CD4-positive, alpha-beta T cell (primary cell): ENCODE measurements around the gene SLC1A4. TPM values are rescaled to one million over a fixed set of nuclear protein-coding genes. Genes with fewer than 3 reads are reported as not detected.

Experiments used
- ATAC-seq: fragments of 200-7000 bp; cut with Tn5 transposase; one replicate; pipeline ENCODE4 v1.10.0; 2022; ENCODE audit warnings: mild to moderate bottlenecking; ENCODE audit not compliant: poor library complexity
- CTCF ChIA-PET: fragments of 350-600 bp; sonication (Branson Sonifier 250); formaldehyde crosslinking; loops from one replicate; lab custom pipeline; 2021; ENCODE audit warnings: antibody characterized with exemption, inconsistent platforms; lab: Charles Lee
- POLR2A ChIA-PET: fragments of 350-600 bp; sonication (Branson Sonifier 250); formaldehyde crosslinking; loops from one replicate; lab custom pipeline; 2021; ENCODE audit warnings: antibody characterized with exemption, inconsistent platforms; lab: Charles Lee
- DNase-seq, 14 experiments: peaks; one replicate each; pipeline ENCODE4 v3.0.0-alpha.2; 2013 to 2020; ENCODE audit warnings: mixed read lengths in 2 of 14
- H3K27ac ChIP-seq, 2 donors: one replicate each; pipeline versions ENCODE4 v1.5.1 to v1.7.0; 2013; ENCODE audit warnings: low read length in 2 of 2, low read depth in 1 of 2, mild to moderate bottlenecking in 1 of 2
- H3K27me3 ChIP-seq, 2 experiments: 1 replicate in 1 of 2; 2 replicates in 1 of 2; pipeline versions ENCODE4 v1.6.1 to v1.7.0; 2013; ENCODE audit warnings: low read length in 2 of 2, control low read depth in 1 of 2, mild to moderate bottlenecking in 1 of 2, moderate library complexity in 1 of 2; ENCODE audit not compliant: insufficient read depth in 2 of 2, control insufficient read depth in 1 of 2
- H3K36me3 ChIP-seq: one replicate; pipeline ENCODE4 v1.6.1; 2013; ENCODE audit warnings: low read length, control low read depth; ENCODE audit not compliant: insufficient read depth
- H3K4me1 ChIP-seq: one replicate; pipeline ENCODE4 v1.6.1; 2013; ENCODE audit warnings: low read length, control low read depth; ENCODE audit not compliant: insufficient read depth
- H3K4me3 ChIP-seq: one replicate; pipeline ENCODE4 v1.5.1; 2013; ENCODE audit warnings: mild to moderate bottlenecking, low read length, moderate library complexity
- H3K9me3 ChIP-seq, 2 experiments: 1 replicate in 1 of 2; 2 replicates in 1 of 2; pipeline versions ENCODE4 v1.6.1 to v1.7.0; 2013; ENCODE audit warnings: low read length in 2 of 2, mild to moderate bottlenecking in 2 of 2, control low read depth in 1 of 2, moderate library complexity in 1 of 2; ENCODE audit not compliant: control insufficient read depth in 1 of 2, insufficient read depth in 1 of 2
- H3K27ac Mint-ChIP-seq: one replicate; pipeline ENCODE4 v1.8.0; 2020; ENCODE audit warnings: mixed read lengths
- H3K27me3 Mint-ChIP-seq: one replicate; pipeline ENCODE4 v1.8.0; 2021; ENCODE audit warnings: mixed read lengths
- H3K36me3 Mint-ChIP-seq: one replicate; pipeline ENCODE4 v1.8.0; 2021; ENCODE audit warnings: low read depth, mixed read lengths
- H3K4me1 Mint-ChIP-seq: one replicate; pipeline ENCODE4 v1.8.0; 2021; ENCODE audit warnings: low read depth, mixed read lengths
- H3K4me3 Mint-ChIP-seq: one replicate; pipeline ENCODE4 v1.8.0; 2020; ENCODE audit warnings: mild to moderate bottlenecking, mixed read lengths
- H3K9me3 Mint-ChIP-seq: one replicate; pipeline ENCODE4 v1.8.0; 2020; ENCODE audit warnings: mixed read lengths
- CTCF ChIP-seq: fragments of 200-600 bp; IDR thresholded peaks from one replicate; pipeline ENCODE4 v1.8.0; 2022; ENCODE audit warnings: antibody characterized with exemption, mild to moderate bottlenecking
- intact Hi-C, 2 experiments: fragments of 100-400 bp; cut with DNase I in 1 of 2; cut with micrococcal nuclease in 1 of 2; formaldehyde crosslinking; loops; one replicate each; pipeline versions ENCODE4 v1.15.1 to v1.9.0; 2023 to 2025; cut with DNase I, micrococcal nuclease
- total RNA-seq, 174 experiments: library from RNA in 2 of 174; stranded (reverse) in 2 of 174; gene quantifications; one replicate each; pipeline ENCODE4 v1.2.3 and lab custom pipeline; 2021 to 2026

The SLC1A4 gene
- total RNA-seq, 2 experiments from 2014 or later = 2.4 to 2.8 TPM

GRCh38 chr2:65021709-65022108, 32.5 kb downstream of the SLC1A4 start:
- ATAC-seq = no peak
- H3K27me3 ChIP-seq = no peaks in the 10 kb centered on the region
- peaks cover 11% of the 10 kb centered on the region for H3K36me3 ChIP-seq
- DNase-seq = no peak
- ChIA-PET CTCF (no interaction called here), POLR2A (no interaction called here)
- intact Hi-C loops = no loop called here
- Mint-ChIP-seq H3K36me3 (peaks cover 13% of the 10 kb centered on the region), H3K27ac (no peak overlapping the region), H3K9me3 (no peaks in the 10 kb centered on the region), H3K4me1 (peaks cover 4% of the 10 kb centered on the region), H3K4me3 (no peak overlapping the region), H3K27me3 (no peaks in the 10 kb centered on the region)
- TF ChIP-seq CTCF = no peak
- no peak overlapping the region for H3K4me3 ChIP-seq
- H3K9me3 ChIP-seq = no peaks in the 10 kb centered on the region
- H3K27ac ChIP-seq = no peak overlapping the region
- no peaks in the 10 kb centered on the region for H3K4me1 ChIP-seq

GRCh38 chr2:65022189-65022588, 33.0 kb downstream of the SLC1A4 start:
- Histone ChIP-seq H3K27me3 (no peaks in the 10 kb centered on the region), H3K4me1 (no peaks in the 10 kb centered on the region), H3K36me3 (peaks cover 11% of the 10 kb centered on the region), H3K27ac (no peak overlapping the region), H3K4me3 (no peak overlapping the region), H3K9me3 (no peaks in the 10 kb centered on the region)
- H3K9me3 Mint-ChIP-seq = no peaks in the 10 kb centered on the region
- DNase-seq (no peak), ATAC-seq (no peak)
- H3K27me3 Mint-ChIP-seq = no peaks in the 10 kb centered on the region
- CTCF ChIA-PET = no interaction called here
- TF ChIP-seq CTCF = no peak
- H3K27ac Mint-ChIP-seq = no peak overlapping the region
- intact Hi-C loops = no loop called here
- H3K4me3 Mint-ChIP-seq = no peak overlapping the region
- POLR2A ChIA-PET = no interaction called here
- H3K36me3 Mint-ChIP-seq = peaks cover 13% of the 10 kb centered on the region
- peaks cover 4% of the 10 kb centered on the region for H3K4me1 Mint-ChIP-seq

- Mint-ChIP-seq H3K27ac (no peak overlapping the region), H3K4me3 (no peak overlapping the region), H3K9me3 (no peaks in the 10 kb centered on the region), H3K27me3 (no peaks in the 10 kb centered on the region), H3K4me1 (peaks cover 4% of the 10 kb centered on the region), H3K36me3 (peaks cover 9% of the 10 kb centered on the region)
- Histone ChIP-seq H3K27ac (no peak overlapping the region), H3K27me3 (no peaks in the 10 kb centered on the region), H3K36me3 (peaks cover 2% of the 10 kb centered on the region), H3K4me3 (no peak overlapping the region), H3K4me1 (no peaks in the 10 kb centered on the region), H3K9me3 (no peaks in the 10 kb centered on the region)
- TF ChIP-seq CTCF = no peak
- ChIA-PET CTCF (interaction anchor here (1.1 kb wide), 1 partner anchor 106 kb away, joined by 3 read pairs; no protein-coding TSS in a partner anchor), POLR2A (no interaction called here)
- ATAC-seq (no peak), DNase-seq (no peak)
- intact Hi-C loops = no loop called here
These were observed 34.5 kb downstream of the SLC1A4 start for GRCh38 chr2:65023742-65024141.
